ENCODE measurements around the gene ENTPD5.
A peak's percentile ranks its signal among the peaks of the same experiment; 100 is the strongest.

The ENTPD5 gene

GRCh38 chr14:74018586-74019407 is at the start of gene ENTPD5, which contains the start of gene BBOF1 (continued):
- no peak for TF ChIP-seq ZNF394 (tag by site-specific recombination; IDR thresholded peaks at IDR 0.05; ENCODE audit: borderline replicate concordance)
- TF ChIP-seq OVOL3 (tag by site-specific recombination; IDR thresholded peaks at IDR 0.05) = no peak
- TF ChIP-seq, protein P1, sequence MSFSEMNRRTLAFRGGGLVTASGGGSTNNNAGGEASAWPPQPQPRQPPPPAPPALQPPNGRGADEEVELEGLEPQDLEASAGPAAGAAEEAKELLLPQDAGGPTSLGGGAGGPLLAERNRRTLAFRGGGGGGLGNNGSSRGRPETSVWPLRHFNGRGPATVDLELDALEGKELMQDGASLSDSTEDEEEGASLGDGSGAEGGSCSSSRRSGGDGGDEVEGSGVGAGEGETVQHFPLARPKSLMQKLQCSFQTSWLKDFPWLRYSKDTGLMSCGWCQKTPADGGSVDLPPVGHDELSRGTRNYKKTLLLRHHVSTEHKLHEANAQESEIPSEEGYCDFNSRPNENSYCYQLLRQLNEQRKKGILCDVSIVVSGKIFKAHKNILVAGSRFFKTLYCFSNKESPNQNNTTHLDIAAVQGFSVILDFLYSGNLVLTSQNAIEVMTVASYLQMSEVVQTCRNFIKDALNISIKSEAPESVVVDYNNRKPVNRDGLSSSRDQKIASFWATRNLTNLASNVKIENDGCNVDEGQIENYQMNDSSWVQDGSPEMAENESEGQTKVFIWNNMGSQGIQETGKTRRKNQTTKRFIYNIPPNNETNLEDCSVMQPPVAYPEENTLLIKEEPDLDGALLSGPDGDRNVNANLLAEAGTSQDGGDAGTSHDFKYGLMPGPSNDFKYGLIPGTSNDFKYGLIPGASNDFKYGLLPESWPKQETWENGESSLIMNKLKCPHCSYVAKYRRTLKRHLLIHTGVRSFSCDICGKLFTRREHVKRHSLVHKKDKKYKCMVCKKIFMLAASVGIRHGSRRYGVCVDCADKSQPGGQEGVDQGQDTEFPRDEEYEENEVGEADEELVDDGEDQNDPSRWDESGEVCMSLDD (tag by site-specific recombination; IDR thresholded peaks at IDR 0.05) = no peak
- no peak for TF ChIP-seq ZNF510 (tag by site-specific recombination; IDR thresholded peaks at IDR 0.05; ENCODE audit: insufficient replicate concordance)
- TF ChIP-seq ZNF585B (tag by site-specific recombination; IDR thresholded peaks at IDR 0.05) = 0 out of 2 replicates have a peak, but pooled peaks have one; percentile 14
- TF ChIP-seq TCF7L2 (IDR thresholded peaks at IDR 0.05; ENCODE audit: borderline replicate concordance, low read depth, low read length) = no peak
- TF ChIP-seq PRDM1 (tag by site-specific recombination; IDR thresholded peaks at IDR 0.05) = no peak
- TF ChIP-seq ZNF184 (tag by site-specific recombination; IDR thresholded peaks at IDR 0.05) = no peak
- TF ChIP-seq ZFHX2 (tag by site-specific recombination; conservative IDR thresholded peaks at IDR 0.05) = peak; percentile 70
- TF ChIP-seq ZNF335 (tag by site-specific recombination; conservative IDR thresholded peaks at IDR 0.05) = peak; percentile 94
- TF ChIP-seq ZNF112 (tag by site-specific recombination; IDR thresholded peaks at IDR 0.05) = no peak
- no peak for TF ChIP-seq ZNF785 (tag by site-specific recombination; IDR thresholded peaks at IDR 0.05)
- peak; percentile 76; the same call in 1 of the 2 replicates for TF ChIP-seq ZNF2 (tag by site-specific recombination; IDR thresholded peaks at IDR 0.05)
- no peak for TF ChIP-seq ZBTB49 (tag by site-specific recombination; IDR thresholded peaks at IDR 0.05; ENCODE audit: low read depth)
- TF ChIP-seq ZNF248 (tag by site-specific recombination; IDR thresholded peaks at IDR 0.05) = no peak
- TF ChIP-seq, protein P2, sequence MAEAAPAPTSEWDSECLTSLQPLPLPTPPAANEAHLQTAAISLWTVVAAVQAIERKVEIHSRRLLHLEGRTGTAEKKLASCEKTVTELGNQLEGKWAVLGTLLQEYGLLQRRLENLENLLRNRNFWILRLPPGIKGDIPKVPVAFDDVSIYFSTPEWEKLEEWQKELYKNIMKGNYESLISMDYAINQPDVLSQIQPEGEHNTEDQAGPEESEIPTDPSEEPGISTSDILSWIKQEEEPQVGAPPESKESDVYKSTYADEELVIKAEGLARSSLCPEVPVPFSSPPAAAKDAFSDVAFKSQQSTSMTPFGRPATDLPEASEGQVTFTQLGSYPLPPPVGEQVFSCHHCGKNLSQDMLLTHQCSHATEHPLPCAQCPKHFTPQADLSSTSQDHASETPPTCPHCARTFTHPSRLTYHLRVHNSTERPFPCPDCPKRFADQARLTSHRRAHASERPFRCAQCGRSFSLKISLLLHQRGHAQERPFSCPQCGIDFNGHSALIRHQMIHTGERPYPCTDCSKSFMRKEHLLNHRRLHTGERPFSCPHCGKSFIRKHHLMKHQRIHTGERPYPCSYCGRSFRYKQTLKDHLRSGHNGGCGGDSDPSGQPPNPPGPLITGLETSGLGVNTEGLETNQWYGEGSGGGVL (tag by site-specific recombination; IDR thresholded peaks at IDR 0.05) = 0 out of 2 replicates have a peak, but pooled peaks have one; percentile 11
- 0 out of 2 replicates have a peak, but pooled peaks have one; percentile 19 for TF ChIP-seq ZNF843 (tag by site-specific recombination; IDR thresholded peaks at IDR 0.05)
- no peak for TF ChIP-seq RBAK (tag by site-specific recombination; IDR thresholded peaks at IDR 0.05)
- no peak for TF ChIP-seq ZNF654 (tag by site-specific recombination; IDR thresholded peaks at IDR 0.05; ENCODE audit: low read depth)
- no peak for TF ChIP-seq ZNF707 (tag by site-specific recombination; IDR thresholded peaks at IDR 0.05)
- TF ChIP-seq ZBTB8A (tag by site-specific recombination; IDR thresholded peaks at IDR 0.05) = peak; percentile 74
- peak; percentile 51 for TF ChIP-seq ZSCAN30 (tag by site-specific recombination; IDR thresholded peaks at IDR 0.05)
- no peak for TF ChIP-seq ZSCAN23 (tag by site-specific recombination; IDR thresholded peaks at IDR 0.05)
- TF ChIP-seq ZNF366 (tag by site-specific recombination; conservative IDR thresholded peaks at IDR 0.05) = no peak
- no peak for TF ChIP-seq PRDM2 (tag by site-specific recombination; IDR thresholded peaks at IDR 0.05; ENCODE audit: borderline replicate concordance)
- TF ChIP-seq, protein P3, sequence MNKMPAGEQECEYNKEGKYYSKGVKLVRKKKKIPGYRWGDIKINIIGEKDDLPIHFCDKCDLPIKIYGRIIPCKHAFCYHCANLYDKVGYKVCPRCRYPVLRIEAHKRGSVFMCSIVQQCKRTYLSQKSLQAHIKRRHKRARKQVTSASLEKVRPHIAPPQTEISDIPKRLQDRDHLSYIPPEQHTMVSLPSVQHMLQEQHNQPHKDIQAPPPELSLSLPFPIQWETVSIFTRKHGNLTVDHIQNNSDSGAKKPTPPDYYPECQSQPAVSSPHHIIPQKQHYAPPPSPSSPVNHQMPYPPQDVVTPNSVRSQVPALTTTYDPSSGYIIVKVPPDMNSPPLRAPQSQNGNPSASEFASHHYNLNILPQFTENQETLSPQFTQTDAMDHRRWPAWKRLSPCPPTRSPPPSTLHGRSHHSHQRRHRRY (tag by site-specific recombination; IDR thresholded peaks at IDR 0.05) = no peak
